H1 (cell line): ENCODE measurements around the gene VPS41. TPM values are rescaled to one million over a fixed set of nuclear protein-coding genes. Genes with fewer than 3 reads are reported as not detected.

Experiments used
- GTF2F1 ChIP-seq: IDR thresholded peaks from 2 replicates; pipeline ENCODE4 v1.6.1; 2012; ENCODE audit warnings: low read depth, low read length, improper control_type of control experiment, borderline replicate concordance
- KDM1A ChIP-seq: fragments of 200-600, 300-600 bp; sonication (generic); IDR thresholded peaks from 2 replicates; pipeline ENCODE4 v1.7.1; 2016; ENCODE audit warnings: mild to moderate bottlenecking, low read length, borderline replicate concordance
- SIRT6 ChIP-seq: IDR thresholded peaks from one replicate; pipeline ENCODE4 v1.7.1; 2012; ENCODE audit warnings: low read length, inconsistent platforms
- SP4 ChIP-seq: IDR thresholded peaks from 2 replicates; pipeline ENCODE4 v1.6.1; 2012; ENCODE audit warnings: low read length, inconsistent platforms
- TBP ChIP-seq: IDR thresholded peaks from 2 replicates; pipeline ENCODE4 v1.6.1; 2011; ENCODE audit warnings: low read depth, low read length, improper control_type of control experiment
- polyA plus RNA-seq, 7 experiments: library from polyadenylated mRNA; depleted of rRNA in 3 of 7; stranded (reverse) in 5 of 7; unstranded in 2 of 7; fragments of >200 nt in 5 of 7; fragments of 200-250 nt in 2 of 7; gene quantifications; 1 replicate in 5 of 7; 2 replicates in 1 of 7; 4 replicates in 1 of 7; pipeline versions ENCODE4 v1.2.1 to v1.2.3, GENCODE V29; 2011 to 2013; ENCODE audit warnings: missing spikeins in 2 of 7, mixed read lengths in 2 of 7
- total RNA-seq: library from RNA; stranded (reverse); fragmentation: NEBNext Ultra II Directional; extraction: Animal tissue kit (Norgen Biotek cat#: 25700); gene quantifications from 2 replicates; pipeline ENCODE4 v1.2.1, GENCODE V29; 2021
- TF ChIP-seq, protein P1 (sequence below): IDR thresholded peaks from 2 replicates; pipeline ENCODE4 v1.6.1; 2012; ENCODE audit warnings: low read length, inconsistent platforms
- TF ChIP-seq, protein P2 (sequence below): fragments of 300-600 bp; sonication (generic); IDR thresholded peaks from 2 replicates; pipeline ENCODE4 v1.7.1; 2012; ENCODE audit warnings: low read length, moderate library complexity, mild to moderate bottlenecking, inconsistent platforms; ENCODE audit not compliant: insufficient replicate concordance

The VPS41 gene
- total and polyA plus RNA-seq, 2 of the 8 experiments (the other 6 are each of a cell fraction or from before 2014, with no cell fraction given): 10.7 to 63.3 TPM

DNA sequence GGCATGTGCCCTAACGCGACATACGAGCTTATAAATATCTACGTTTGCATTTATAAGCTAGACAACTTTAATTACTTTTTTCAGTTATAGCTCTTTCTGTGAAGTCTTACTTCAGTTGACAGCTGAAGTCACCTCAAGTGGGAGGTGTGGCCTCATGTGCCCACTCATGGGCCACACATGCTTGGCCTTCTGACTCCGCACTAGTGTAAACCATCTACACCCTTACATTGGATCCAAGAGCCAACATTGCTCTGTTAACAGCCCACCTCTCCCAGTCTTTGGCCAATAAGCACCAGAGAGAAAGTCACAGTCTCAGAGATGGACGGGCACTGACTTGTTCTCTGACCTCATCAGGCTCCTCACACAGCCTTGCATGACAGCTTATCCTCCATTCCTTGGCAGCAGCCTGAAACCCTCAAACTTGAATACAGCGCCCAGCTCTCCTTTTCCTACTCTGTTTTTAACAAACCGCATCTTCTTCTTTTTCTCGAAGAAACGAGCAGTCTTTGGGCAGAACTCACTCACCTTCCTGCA is 206.9 kb downstream of the VPS41 start (continued):
- TF ChIP-seq GTF2F1 (no peak), SP4 (no peak), TBP (no peak), KDM1A (no peak), SIRT6 (no peak)
- TF ChIP-seq, protein P1, sequence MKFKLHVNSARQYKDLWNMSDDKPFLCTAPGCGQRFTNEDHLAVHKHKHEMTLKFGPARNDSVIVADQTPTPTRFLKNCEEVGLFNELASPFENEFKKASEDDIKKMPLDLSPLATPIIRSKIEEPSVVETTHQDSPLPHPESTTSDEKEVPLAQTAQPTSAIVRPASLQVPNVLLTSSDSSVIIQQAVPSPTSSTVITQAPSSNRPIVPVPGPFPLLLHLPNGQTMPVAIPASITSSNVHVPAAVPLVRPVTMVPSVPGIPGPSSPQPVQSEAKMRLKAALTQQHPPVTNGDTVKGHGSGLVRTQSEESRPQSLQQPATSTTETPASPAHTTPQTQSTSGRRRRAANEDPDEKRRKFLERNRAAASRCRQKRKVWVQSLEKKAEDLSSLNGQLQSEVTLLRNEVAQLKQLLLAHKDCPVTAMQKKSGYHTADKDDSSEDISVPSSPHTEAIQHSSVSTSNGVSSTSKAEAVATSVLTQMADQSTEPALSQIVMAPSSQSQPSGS: no peak
- TF ChIP-seq, protein P2, sequence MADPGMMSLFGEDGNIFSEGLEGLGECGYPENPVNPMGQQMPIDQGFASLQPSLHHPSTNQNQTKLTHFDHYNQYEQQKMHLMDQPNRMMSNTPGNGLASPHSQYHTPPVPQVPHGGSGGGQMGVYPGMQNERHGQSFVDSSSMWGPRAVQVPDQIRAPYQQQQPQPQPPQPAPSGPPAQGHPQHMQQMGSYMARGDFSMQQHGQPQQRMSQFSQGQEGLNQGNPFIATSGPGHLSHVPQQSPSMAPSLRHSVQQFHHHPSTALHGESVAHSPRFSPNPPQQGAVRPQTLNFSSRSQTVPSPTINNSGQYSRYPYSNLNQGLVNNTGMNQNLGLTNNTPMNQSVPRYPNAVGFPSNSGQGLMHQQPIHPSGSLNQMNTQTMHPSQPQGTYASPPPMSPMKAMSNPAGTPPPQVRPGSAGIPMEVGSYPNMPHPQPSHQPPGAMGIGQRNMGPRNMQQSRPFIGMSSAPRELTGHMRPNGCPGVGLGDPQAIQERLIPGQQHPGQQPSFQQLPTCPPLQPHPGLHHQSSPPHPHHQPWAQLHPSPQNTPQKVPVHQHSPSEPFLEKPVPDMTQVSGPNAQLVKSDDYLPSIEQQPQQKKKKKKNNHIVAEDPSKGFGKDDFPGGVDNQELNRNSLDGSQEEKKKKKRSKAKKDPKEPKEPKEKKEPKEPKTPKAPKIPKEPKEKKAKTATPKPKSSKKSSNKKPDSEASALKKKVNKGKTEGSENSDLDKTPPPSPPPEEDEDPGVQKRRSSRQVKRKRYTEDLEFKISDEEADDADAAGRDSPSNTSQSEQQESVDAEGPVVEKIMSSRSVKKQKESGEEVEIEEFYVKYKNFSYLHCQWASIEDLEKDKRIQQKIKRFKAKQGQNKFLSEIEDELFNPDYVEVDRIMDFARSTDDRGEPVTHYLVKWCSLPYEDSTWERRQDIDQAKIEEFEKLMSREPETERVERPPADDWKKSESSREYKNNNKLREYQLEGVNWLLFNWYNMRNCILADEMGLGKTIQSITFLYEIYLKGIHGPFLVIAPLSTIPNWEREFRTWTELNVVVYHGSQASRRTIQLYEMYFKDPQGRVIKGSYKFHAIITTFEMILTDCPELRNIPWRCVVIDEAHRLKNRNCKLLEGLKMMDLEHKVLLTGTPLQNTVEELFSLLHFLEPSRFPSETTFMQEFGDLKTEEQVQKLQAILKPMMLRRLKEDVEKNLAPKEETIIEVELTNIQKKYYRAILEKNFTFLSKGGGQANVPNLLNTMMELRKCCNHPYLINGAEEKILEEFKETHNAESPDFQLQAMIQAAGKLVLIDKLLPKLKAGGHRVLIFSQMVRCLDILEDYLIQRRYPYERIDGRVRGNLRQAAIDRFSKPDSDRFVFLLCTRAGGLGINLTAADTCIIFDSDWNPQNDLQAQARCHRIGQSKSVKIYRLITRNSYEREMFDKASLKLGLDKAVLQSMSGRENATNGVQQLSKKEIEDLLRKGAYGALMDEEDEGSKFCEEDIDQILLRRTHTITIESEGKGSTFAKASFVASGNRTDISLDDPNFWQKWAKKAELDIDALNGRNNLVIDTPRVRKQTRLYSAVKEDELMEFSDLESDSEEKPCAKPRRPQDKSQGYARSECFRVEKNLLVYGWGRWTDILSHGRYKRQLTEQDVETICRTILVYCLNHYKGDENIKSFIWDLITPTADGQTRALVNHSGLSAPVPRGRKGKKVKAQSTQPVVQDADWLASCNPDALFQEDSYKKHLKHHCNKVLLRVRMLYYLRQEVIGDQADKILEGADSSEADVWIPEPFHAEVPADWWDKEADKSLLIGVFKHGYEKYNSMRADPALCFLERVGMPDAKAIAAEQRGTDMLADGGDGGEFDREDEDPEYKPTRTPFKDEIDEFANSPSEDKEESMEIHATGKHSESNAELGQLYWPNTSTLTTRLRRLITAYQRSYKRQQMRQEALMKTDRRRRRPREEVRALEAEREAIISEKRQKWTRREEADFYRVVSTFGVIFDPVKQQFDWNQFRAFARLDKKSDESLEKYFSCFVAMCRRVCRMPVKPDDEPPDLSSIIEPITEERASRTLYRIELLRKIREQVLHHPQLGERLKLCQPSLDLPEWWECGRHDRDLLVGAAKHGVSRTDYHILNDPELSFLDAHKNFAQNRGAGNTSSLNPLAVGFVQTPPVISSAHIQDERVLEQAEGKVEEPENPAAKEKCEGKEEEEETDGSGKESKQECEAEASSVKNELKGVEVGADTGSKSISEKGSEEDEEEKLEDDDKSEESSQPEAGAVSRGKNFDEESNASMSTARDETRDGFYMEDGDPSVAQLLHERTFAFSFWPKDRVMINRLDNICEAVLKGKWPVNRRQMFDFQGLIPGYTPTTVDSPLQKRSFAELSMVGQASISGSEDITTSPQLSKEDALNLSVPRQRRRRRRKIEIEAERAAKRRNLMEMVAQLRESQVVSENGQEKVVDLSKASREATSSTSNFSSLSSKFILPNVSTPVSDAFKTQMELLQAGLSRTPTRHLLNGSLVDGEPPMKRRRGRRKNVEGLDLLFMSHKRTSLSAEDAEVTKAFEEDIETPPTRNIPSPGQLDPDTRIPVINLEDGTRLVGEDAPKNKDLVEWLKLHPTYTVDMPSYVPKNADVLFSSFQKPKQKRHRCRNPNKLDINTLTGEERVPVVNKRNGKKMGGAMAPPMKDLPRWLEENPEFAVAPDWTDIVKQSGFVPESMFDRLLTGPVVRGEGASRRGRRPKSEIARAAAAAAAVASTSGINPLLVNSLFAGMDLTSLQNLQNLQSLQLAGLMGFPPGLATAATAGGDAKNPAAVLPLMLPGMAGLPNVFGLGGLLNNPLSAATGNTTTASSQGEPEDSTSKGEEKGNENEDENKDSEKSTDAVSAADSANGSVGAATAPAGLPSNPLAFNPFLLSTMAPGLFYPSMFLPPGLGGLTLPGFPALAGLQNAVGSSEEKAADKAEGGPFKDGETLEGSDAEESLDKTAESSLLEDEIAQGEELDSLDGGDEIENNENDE: no peak
- TF ChIP-seq, all 59 proteins: peak for 0
